Right lobe of liver (tissue), 4 donors: ENCODE results near the gene ZDHHC11.

ENCODE experiments used
- CTCF ChIP-seq, 4 donors: fragments of 200-600 bp in 3 of 4; fragments of 450-650 bp in 1 of 4; IDR thresholded peaks; one replicate each; pipeline versions ENCODE4 v1.5.1 to v1.8.0; 2016 to 2022; ENCODE audit warnings: antibody characterized with exemption in 4 of 4, mild to moderate bottlenecking in 2 of 4
- POLR2A ChIP-seq: fragments of 450-650 bp; IDR thresholded peaks from one replicate; pipeline ENCODE4 v1.6.1; 2017; ENCODE audit warnings: antibody characterized with exemption, mild to moderate bottlenecking
- donor health status: DM: no; HTN: no; CAD: no.
- donor health status: DM: no; HTN: no; CAD: no.
- donor health status: DM: no; HTN: yes; CAD: no.

- TF ChIP-seq POLR2A (no peak), CTCF (IDR thresholded peaks at IDR 0.05) (no peak)
These were observed 83.9 kb downstream of the ZDHHC11 start for GRCh38 chr5:766666-767431.
